Activated naive CD4-positive, alpha-beta T cell (primary cell): ENCODE data around the gene RRP7A.
"Not testable (repeated sequence)": the region's sequence is repeated elsewhere in the genome, so short reads cannot be mapped to it uniquely, and the experiment has no call there.

ENCODE experiments used
- DNase-seq, 4 experiments: peaks; one replicate each; lab custom pipeline; 2025; lab: John Stamatoyannopoulos, UW

RRP7A gene

DNA sequence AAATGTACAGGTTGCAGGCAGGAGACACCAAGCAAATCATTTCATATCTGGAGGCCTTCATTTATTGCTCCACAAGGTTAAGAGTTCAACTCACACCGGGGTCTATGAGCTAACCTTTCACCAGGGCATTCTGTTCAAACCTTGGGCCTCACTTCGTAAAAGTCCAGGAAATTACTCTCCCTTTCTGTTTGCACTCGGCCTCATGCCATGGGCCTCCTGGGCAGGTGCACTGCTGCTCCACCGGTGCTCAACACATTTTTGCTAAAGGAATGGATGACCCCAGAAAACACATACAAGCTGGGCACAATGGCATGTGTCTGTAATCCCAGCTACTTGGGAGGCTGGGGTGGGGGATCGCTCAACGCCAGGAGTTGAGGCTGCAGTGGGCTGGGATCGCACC, 16.6 kb upstream of the RRP7A start:
- DNase-seq = no peak

- not testable (repeated sequence) for DNase-seq
Measured at GRCh38 chr22:42535082-42535731, 15.6 kb upstream of the RRP7A start.

DNA sequence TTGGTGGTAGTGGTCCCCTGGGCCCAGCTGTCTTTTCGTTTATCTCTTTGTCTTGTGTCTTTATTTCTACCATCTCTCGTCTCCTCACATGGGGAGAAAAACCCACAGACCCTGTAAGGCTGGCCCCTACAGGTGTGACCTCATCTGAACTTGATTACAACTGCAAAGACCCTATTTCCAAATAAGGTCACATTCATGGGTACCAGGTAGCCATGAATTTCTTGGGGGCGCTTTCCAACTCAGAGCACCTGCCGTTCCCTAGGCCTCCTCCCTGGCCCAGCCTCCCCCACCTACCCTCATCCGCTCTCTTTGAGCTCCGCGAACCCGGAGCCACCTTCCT, 14.0 kb upstream of the RRP7A start:
- DNase-seq = no peak

DNA sequence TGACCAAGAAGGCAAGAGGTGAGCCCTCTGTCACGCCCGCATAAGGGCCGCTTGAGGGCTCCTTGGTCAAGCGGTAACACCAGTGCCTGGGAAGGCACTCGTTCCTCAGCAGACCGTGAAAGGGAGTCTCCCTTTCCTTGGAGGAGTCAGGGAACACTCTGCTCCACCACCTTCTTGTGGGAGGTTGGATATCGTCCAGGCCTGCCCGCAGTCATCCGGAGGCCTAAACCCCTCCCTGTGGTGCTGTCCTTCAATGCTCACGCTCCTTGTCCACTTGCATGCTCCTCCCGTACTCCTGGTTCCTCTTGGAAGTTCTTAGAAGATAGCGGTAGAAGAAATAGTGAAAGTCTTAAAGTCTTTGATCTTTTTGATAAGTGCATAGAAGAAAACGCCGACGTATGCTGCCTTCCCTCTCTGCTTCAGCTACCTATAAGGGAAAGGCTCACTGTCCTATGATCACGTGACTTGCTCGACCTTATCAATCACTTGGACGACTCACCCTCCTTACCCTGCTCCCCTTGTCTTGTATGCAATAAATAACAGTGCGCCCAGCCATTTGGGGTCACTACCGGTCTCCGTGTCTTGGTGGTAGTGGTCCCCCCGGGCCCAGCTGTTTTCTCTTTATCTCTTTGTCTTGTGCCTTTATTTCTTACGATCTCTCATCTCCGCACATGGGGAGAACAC, 11.9 kb upstream of the RRP7A start:
- not testable (repeated sequence) for DNase-seq

DNA sequence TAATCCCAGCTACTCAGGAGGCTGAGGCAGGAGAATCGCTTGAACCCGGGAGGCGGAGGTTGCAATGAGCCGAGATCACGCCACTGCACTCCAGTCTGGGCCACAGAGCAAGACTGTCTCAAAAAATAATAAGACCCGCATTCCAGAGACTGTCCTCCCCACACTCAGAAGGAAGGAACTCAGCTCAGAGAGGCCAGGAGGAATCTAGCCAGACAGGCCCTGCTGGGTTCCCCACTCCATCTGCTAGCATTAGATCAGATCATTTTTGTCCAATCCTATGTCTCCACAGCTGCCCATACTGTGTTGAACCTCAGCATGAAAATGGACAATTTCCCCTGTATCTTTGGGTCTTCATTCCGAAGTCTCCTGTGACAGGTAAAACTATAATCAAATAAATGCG, 9.8 kb upstream of the RRP7A start:
- not testable (repeated sequence) for DNase-seq

- no peak for DNase-seq
Measured at GRCh38 chr22:42528591-42529307, 9.2 kb upstream of the RRP7A start.

DNA sequence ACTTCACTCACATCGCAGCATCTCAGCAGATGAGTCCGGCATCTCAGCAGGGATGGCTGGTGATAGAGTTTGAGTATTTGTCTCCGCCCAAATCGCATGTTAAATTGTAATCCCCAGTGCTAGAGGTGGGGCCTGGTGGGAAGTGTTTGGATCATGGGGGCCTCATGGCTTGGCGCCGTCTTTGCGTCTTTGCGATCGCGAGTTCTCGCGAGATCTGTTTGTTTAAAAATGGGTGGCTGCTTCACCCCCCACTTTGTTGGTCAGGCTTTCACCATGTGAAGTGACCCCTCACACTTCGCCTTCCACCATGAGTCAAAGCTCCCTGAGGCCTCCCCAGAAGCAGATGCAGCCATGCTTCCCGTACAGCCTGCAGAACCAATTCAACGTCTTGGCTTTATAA, 3.0 kb upstream of the RRP7A start:
- DNase-seq = no peak

DNA sequence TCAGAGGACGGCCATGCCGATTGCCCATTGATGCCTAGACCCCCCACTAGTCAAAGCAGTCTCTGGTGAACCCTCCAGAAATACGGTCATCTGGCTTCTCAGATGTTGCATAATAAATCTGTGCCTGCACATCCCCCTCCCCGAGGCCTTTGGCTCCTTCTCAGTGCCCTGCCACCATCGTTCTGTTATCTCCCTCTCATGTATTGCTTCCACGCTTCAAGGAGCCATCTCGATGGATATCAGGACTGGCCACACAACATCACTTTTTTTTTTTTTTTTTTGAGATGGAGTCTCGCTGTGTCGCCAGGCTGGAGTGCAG, 1.6 kb upstream of the RRP7A start:
- DNase-seq = no peak

DNA sequence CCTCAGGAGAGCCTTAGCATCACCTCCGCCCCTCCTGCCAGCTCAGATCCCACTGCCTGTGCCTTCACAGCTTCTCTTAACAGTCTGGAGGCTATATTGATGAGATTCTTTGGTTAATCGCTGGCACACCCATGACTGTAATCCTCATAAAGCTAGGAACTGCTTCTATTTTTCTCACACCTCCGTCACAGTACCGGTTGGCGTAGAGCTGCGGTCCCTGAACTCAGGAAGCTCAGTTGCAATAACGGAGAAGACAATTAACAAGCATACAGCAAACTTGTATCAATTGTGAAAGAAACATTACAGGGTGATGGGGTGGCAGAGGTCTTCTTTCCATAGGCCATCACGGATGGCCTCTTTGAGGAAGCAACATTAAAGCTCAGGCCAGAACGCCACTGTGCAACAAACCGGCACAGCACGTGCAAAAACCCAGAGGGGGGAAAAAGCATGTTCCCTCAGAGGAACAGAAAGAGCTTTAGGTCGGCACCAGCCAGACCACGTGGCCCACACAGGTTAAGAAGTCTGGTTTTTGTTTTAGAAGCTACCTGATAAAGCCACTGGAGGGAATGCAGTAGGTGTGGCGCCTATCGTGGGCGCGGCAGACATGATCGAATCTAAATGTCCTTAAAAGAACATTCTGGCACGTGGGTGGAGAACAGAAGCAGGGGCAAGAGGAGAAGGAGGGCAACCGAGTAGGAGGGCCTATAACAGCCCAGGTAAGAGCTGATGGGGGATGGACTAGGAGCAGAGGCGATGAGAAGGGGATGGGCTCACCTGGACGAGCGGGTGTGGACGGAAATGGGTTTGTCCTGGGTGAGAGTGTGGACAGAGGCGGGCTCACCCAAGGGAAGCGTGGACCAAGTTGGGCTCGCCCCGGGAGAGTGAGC, 715 bp downstream of the RRP7A start:
- DNase-seq = not testable (repeated sequence)

- not testable (repeated sequence) for DNase-seq
Measured at GRCh38 chr22:42517103-42517502, 2.5 kb downstream of the RRP7A start.

DNA sequence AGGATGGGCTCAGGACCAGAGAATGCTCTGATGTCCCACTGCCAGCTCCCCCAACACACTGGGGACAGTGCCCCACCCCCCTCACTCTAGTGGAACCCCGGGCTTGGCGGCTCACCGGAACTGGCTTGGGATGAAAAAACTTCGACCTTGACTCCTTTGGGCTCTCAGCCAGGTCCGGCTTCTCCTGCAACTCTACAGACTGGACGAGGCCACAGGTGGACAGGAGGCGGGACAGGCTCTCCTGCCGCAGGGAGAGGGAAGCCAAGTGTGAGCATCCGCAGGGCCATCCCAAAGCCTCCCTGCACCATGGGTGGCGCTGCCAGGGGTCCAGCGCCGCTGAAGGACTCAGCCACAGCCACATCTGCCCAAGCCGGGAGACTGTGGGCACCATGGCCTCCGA, 3.7 kb downstream of the RRP7A start:
- DNase-seq = no peak

- DNase-seq = not testable (repeated sequence)
Measured at GRCh38 chr22:42515304-42515703, 4.3 kb downstream of the RRP7A start.

DNA sequence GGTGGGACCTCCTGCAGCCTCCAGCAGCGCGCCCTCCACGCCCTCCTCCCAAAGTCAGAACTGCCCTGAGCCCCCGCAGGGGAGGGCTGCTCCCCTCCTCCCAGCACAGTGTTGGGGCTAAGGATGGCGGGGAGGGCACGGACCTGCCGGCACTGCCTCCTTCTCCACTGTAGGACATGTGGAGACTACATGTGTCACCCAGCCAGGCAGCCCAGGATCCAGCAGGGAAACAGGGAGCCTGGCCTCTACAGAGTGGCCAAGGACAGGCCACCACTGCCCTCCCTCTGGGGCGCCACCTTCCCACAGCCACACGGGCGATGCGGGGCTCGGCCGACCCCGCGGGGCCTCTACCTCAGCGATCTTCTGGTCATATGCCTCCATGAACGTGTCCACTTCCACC, 5.3 kb downstream of the RRP7A start:
- DNase-seq = not testable (repeated sequence)

GRCh38 chr22:42512273-42512990, 7.2 kb downstream of the RRP7A start:
- not testable (repeated sequence) for DNase-seq

- no peak for DNase-seq
Measured at GRCh38 chr22:42511401-42511891, 8.2 kb downstream of the RRP7A start.

GRCh38 chr22:42509548-42509947, 10.0 kb downstream of the RRP7A start:
- no peak for DNase-seq

DNA sequence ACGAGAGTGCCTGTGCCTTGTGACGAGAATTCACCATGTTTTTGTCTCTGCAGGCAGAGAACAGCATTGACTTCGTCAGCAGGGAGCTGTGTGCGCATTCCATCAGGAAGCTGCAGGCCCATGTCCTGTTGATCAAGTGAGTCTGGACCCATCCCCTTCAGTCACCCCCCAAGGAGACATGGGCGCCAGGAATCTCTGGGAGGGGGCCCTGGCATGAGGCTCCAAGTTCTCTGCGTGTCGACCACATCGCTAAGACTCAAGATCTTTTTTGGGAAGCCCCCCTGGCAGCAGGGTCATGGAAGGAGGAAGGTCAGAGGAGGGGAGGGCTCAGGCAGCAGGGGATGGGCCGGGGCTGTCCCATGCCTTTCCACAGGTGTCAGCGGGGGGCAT, 10.6 kb downstream of the RRP7A start:
- not testable (repeated sequence) for DNase-seq

- not testable (repeated sequence) for DNase-seq
Measured at GRCh38 chr22:42508327-42508974, 11.1 kb downstream of the RRP7A start.

- DNase-seq = no peak
Measured at GRCh38 chr22:42500836-42501179, 18.8 kb downstream of the RRP7A start.

DNA sequence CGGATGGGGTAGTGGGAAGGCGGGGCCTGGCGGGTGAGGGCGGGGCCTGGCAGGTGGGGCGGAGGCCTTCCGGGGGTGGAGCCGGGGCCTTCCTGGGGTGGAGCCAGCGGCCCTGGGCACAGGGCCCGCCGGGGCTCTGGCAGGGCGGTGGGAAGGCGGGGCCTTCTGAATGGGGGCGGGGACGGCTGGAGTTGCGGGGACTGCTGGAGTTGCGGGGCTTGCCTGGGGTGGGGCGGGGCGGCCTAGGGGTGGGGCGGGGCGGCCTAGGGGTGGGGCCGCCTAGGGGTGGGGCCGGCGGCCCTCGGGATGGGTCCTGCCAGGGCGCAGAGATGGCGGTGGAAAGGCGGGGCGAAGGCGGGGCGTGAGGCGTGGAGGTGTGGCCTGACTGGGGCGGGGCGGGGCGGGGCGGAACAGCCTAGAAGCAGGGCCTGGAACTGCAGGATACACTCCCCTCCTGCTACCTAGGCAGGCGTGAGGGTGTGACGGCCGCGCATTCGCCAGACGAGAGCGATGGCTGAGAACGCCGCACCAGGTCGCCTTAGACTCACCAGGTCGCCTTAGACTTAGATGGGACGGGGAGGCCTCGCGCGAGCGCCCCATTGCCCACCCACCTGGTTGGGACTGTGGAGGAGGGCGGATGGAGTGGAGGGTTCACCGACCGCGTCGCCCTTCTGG, 19.3 kb downstream of the RRP7A start:
- peak; percentile 63 to 86 (median 75) for DNase-seq

DNA sequence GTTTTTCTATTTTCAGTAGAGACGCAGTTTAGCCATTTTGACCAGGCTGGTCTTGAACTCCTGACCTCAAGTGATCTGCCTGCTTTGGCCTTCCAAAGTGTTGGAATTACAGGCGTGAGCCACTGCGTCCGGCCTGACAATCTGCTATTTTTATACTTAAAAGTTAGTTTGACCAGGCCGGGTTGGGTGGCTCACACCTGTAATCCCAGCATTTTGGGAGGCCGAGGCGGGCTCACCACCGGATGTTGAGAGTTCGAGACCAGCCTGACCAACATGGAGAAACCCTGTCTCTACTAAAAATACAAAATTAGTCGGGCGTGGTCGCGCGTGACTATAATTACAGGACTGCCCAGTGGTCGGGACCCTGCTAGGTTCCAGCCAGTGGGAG, 19.8 kb downstream of the RRP7A start:
- DNase-seq = not testable (repeated sequence)
